HEK293 (cell line): ENCODE results near the gene TBCC.

Experiments used
- EGR2 ChIP-seq: fragments of 450-650 bp; formaldehyde crosslinking; IDR thresholded peaks from 2 replicates; pipeline ENCODE4 v1.5.1; 2016; ENCODE audit warnings: low read depth, missing biosample characterization, missing genetic modification characterization
- HOXA7 ChIP-seq: sonication (generic); formaldehyde crosslinking; IDR thresholded peaks from 2 replicates; pipeline ENCODE4 v1.8.1; 2022; ENCODE audit warnings: missing genetic modification reagents, borderline replicate concordance
- RBAK ChIP-seq: fragments of 450-650 bp; formaldehyde crosslinking; IDR thresholded peaks from 2 replicates; pipeline ENCODE4 v1.5.1; 2016; ENCODE audit warnings: missing biosample characterization, missing genetic modification characterization
- ZBTB17 ChIP-seq: fragments of 450-650 bp; formaldehyde crosslinking; IDR thresholded peaks from 2 replicates; pipeline ENCODE4 v1.5.1; 2016; ENCODE audit warnings: missing biosample characterization, missing genetic modification characterization
- ZBTB8A ChIP-seq: fragments of 450-650 bp; formaldehyde crosslinking; IDR thresholded peaks from 2 replicates; pipeline ENCODE4 v1.5.1; 2016; ENCODE audit warnings: missing biosample characterization, missing genetic modification characterization
- ZFP37 ChIP-seq: fragments of 450-650 bp; formaldehyde crosslinking; IDR thresholded peaks from 2 replicates; pipeline ENCODE4 v1.5.1; 2016; ENCODE audit warnings: missing biosample characterization, missing genetic modification characterization
- ZIC2 ChIP-seq: fragments of 450-650 bp; formaldehyde crosslinking; IDR thresholded peaks from 2 replicates; pipeline ENCODE4 v1.5.1; 2016; ENCODE audit warnings: missing biosample characterization, missing genetic modification characterization
- ZNF146 ChIP-seq: fragments of 450-650 bp; formaldehyde crosslinking; IDR thresholded peaks from 2 replicates; pipeline ENCODE4 v1.5.1; 2016; ENCODE audit warnings: missing biosample characterization, missing genetic modification characterization
- ZNF202 ChIP-seq: fragments of 450-650 bp; formaldehyde crosslinking; IDR thresholded peaks from 2 replicates; pipeline ENCODE4 v1.5.1; 2016; ENCODE audit warnings: missing biosample characterization, missing genetic modification characterization, borderline replicate concordance
- ZNF223 ChIP-seq: fragments of 450-650 bp; formaldehyde crosslinking; IDR thresholded peaks from 2 replicates; pipeline ENCODE4 v1.5.1; 2016; ENCODE audit warnings: missing biosample characterization, missing genetic modification characterization
- ZNF24 ChIP-seq: fragments of 450-650 bp; formaldehyde crosslinking; IDR thresholded peaks from 2 replicates; pipeline ENCODE4 v1.5.1; 2016; ENCODE audit warnings: missing biosample characterization, missing genetic modification characterization
- ZNF266 ChIP-seq: fragments of 450-650 bp; formaldehyde crosslinking; IDR thresholded peaks from 2 replicates; pipeline ENCODE4 v1.5.1; 2016; ENCODE audit warnings: missing biosample characterization, missing genetic modification characterization, low read depth
- ZNF324 ChIP-seq: fragments of 450-650 bp; formaldehyde crosslinking; IDR thresholded peaks from 2 replicates; pipeline ENCODE4 v1.5.1; 2016; ENCODE audit warnings: missing biosample characterization, missing genetic modification characterization
- ZNF341 ChIP-seq: fragments of 450-650 bp; formaldehyde crosslinking; IDR thresholded peaks from 2 replicates; pipeline ENCODE4; 2016; ENCODE audit warnings: low read depth, missing biosample characterization, missing genetic modification characterization
- ZNF48 ChIP-seq: fragments of 450-650 bp; formaldehyde crosslinking; IDR thresholded peaks from 2 replicates; pipeline ENCODE4 v1.5.1; 2016; ENCODE audit warnings: missing biosample characterization, missing genetic modification characterization
- ZNF501 ChIP-seq: fragments of 450-650 bp; formaldehyde crosslinking; IDR thresholded peaks from 2 replicates; pipeline ENCODE4 v1.5.1; 2016; ENCODE audit warnings: missing biosample characterization, missing genetic modification characterization
- ZNF544 ChIP-seq: fragments of 450-650 bp; formaldehyde crosslinking; IDR thresholded peaks from 2 replicates; pipeline ENCODE4 v1.5.0; 2017; ENCODE audit warnings: missing biosample characterization, missing genetic modification characterization
- ZNF610 ChIP-seq: fragments of 450-650 bp; formaldehyde crosslinking; IDR thresholded peaks from 2 replicates; pipeline ENCODE4 v1.5.1; 2016; ENCODE audit warnings: missing biosample characterization, missing genetic modification characterization, borderline replicate concordance
- ZNF76 ChIP-seq: fragments of 450-650 bp; formaldehyde crosslinking; IDR thresholded peaks from 2 replicates; pipeline ENCODE4; 2016; ENCODE audit warnings: low read depth, missing biosample characterization, missing genetic modification characterization, borderline replicate concordance
- ZNF792 ChIP-seq: fragments of 450-650 bp; formaldehyde crosslinking; IDR thresholded peaks from 2 replicates; pipeline ENCODE4 v1.5.1; 2016; ENCODE audit warnings: missing biosample characterization, missing genetic modification characterization
- ZSCAN30 ChIP-seq: fragments of 450-650 bp; IDR thresholded peaks from 2 replicates; pipeline ENCODE4 v1.5.1; 2018; ENCODE audit warnings: missing biosample characterization, mild to moderate bottlenecking, missing genetic modification characterization, moderate library complexity
- TF ChIP-seq, protein P1 (sequence below): fragments of 450-650 bp; formaldehyde crosslinking; IDR thresholded peaks from 2 replicates; pipeline ENCODE4 v1.5.1; 2016; ENCODE audit warnings: missing biosample characterization, missing genetic modification characterization
- TF ChIP-seq, protein P2 (sequence below): fragments of 450-650 bp; formaldehyde crosslinking; IDR thresholded peaks from 2 replicates; pipeline ENCODE4 v1.5.1; 2016; ENCODE audit warnings: missing biosample characterization, missing genetic modification characterization, low read depth
- TF ChIP-seq, protein P3 (sequence below): fragments of 450-650 bp; formaldehyde crosslinking; IDR thresholded peaks from 2 replicates; pipeline ENCODE4 v1.5.1; 2017; ENCODE audit warnings: missing biosample characterization, mild to moderate bottlenecking, missing genetic modification characterization, moderate library complexity
- TF ChIP-seq, protein P4 (sequence below): fragments of 450-650 bp; formaldehyde crosslinking; IDR thresholded peaks from 2 replicates; pipeline ENCODE4 v1.5.1; 2016; ENCODE audit warnings: missing biosample characterization, missing genetic modification characterization
- TF ChIP-seq, protein P5 (sequence below): fragments of 450-650 bp; formaldehyde crosslinking; IDR thresholded peaks from 2 replicates; pipeline ENCODE4 v1.5.1; 2016; ENCODE audit warnings: missing biosample characterization, missing genetic modification characterization, borderline replicate concordance
- TF ChIP-seq, protein P6 (sequence below): fragments of 450-650 bp; formaldehyde crosslinking; IDR thresholded peaks from 2 replicates; pipeline ENCODE4 v1.5.1; 2016; ENCODE audit warnings: missing biosample characterization, missing genetic modification characterization

Gene TBCC

DNA sequence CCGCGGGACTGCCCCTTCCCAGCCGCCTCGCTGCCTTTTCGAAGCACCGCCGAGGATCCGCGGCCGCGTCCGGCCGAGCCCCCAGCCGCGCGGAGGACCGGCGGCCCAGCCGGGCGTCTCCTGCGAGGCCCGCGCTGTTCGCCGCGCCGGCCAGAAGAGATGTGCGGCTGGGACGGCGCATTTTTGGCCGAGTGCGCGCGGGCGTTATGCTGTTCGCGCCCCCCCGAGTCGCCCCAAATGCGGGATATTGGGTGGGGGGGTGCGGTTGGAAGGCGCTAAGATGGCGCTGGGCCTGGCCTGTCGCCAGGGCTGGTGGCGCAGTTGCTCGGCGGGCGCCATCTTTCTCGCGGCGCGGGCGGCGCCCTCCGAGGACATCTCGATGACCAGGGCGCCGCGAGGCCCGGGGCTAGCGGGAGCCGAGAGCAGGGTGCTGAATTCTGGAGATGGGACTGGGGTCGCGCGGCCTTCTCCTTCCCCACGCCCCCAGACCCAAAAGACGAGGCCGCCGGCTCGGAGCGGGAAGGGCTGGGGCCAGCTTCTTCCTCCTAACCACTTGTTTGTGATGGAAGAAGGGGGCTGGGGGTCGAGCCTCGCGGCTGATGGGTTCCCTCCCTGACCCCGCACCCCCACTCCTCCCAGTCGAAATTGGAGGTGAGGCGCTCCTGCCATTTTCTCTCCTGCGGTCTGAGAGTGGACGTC is 37.4 kb upstream of the TBCC start (continued):
- TF ChIP-seq, protein P1, sequence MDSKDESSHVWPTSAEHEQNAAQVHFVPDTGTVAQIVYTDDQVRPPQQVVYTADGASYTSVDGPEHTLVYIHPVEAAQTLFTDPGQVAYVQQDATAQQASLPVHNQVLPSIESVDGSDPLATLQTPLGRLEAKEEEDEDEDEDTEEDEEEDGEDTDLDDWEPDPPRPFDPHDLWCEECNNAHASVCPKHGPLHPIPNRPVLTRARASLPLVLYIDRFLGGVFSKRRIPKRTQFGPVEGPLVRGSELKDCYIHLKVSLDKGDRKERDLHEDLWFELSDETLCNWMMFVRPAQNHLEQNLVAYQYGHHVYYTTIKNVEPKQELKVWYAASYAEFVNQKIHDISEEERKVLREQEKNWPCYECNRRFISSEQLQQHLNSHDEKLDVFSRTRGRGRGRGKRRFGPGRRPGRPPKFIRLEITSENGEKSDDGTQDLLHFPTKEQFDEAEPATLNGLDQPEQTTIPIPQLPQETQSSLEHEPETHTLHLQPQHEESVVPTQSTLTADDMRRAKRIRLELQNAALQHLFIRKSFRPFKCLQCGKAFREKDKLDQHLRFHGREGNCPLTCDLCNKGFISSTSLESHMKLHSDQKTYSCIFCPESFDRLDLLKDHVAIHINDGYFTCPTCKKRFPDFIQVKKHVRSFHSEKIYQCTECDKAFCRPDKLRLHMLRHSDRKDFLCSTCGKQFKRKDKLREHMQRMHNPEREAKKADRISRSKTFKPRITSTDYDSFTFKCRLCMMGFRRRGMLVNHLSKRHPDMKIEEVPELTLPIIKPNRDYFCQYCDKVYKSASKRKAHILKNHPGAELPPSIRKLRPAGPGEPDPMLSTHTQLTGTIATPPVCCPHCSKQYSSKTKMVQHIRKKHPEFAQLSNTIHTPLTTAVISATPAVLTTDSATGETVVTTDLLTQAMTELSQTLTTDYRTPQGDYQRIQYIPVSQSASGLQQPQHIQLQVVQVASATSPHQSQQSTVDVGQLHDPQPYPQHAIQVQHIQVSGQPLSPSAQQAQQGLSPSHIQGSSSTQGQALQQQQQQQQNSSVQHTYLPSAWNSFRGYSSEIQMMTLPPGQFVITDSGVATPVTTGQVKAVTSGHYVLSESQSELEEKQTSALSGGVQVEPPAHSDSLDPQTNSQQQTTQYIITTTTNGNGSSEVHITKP (tag by site-specific recombination), result peak; percentile 40; the same call in 1 of the 2 replicates
- TF ChIP-seq ZNF266 (tag by site-specific recombination) (no peak), ZBTB8A (peak; percentile 96), ZSCAN30 (peak; percentile 72; the same call in 1 of the 2 replicates), ZNF610 (tag by site-specific recombination) (no peak), ZNF48 (no peak), HOXA7 (CRISPR knock-in tag) (no peak), RBAK (tag by site-specific recombination) (no peak), ZNF544 (no peak), ZIC2 (tag by site-specific recombination) (peak; percentile 18; the same call in 1 of the 2 replicates), ZNF76 (tag by site-specific recombination) (peak; percentile 40; the same call in 1 of the 2 replicates), ZFP37 (tag by site-specific recombination) (peak; percentile 87), ZNF501 (tag by site-specific recombination) (peak; percentile 87), ZNF324 (tag by site-specific recombination) (0 out of 2 replicates have a peak, but pooled peaks have one; percentile 41), ZNF202 (tag by site-specific recombination) (no peak), ZNF146 (no peak), ZNF24 (tag by site-specific recombination) (0 out of 2 replicates have a peak, but pooled peaks have one; percentile 53), ZBTB17 (tag by site-specific recombination) (no peak), ZNF792 (tag by site-specific recombination) (no peak), ZNF223 (no peak), ZNF341 (tag by site-specific recombination) (peak; percentile 21; the same call in 1 of the 2 replicates), EGR2 (tag by site-specific recombination) (peak; percentile 26; the same call in 1 of the 2 replicates)
- TF ChIP-seq, protein P2, sequence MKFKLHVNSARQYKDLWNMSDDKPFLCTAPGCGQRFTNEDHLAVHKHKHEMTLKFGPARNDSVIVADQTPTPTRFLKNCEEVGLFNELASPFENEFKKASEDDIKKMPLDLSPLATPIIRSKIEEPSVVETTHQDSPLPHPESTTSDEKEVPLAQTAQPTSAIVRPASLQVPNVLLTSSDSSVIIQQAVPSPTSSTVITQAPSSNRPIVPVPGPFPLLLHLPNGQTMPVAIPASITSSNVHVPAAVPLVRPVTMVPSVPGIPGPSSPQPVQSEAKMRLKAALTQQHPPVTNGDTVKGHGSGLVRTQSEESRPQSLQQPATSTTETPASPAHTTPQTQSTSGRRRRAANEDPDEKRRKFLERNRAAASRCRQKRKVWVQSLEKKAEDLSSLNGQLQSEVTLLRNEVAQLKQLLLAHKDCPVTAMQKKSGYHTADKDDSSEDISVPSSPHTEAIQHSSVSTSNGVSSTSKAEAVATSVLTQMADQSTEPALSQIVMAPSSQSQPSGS, result no peak
- TF ChIP-seq, protein P3, sequence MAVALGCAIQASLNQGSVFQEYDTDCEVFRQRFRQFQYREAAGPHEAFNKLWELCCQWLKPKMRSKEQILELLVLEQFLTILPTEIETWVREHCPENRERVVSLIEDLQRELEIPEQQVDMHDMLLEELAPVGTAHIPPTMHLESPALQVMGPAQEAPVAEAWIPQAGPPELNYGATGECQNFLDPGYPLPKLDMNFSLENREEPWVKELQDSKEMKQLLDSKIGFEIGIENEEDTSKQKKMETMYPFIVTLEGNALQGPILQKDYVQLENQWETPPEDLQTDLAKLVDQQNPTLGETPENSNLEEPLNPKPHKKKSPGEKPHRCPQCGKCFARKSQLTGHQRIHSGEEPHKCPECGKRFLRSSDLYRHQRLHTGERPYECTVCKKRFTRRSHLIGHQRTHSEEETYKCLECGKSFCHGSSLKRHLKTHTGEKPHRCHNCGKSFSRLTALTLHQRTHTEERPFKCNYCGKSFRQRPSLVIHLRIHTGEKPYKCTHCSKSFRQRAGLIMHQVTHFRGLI (tag by site-specific recombination), result peak; percentile 81
- TF ChIP-seq, protein P4, sequence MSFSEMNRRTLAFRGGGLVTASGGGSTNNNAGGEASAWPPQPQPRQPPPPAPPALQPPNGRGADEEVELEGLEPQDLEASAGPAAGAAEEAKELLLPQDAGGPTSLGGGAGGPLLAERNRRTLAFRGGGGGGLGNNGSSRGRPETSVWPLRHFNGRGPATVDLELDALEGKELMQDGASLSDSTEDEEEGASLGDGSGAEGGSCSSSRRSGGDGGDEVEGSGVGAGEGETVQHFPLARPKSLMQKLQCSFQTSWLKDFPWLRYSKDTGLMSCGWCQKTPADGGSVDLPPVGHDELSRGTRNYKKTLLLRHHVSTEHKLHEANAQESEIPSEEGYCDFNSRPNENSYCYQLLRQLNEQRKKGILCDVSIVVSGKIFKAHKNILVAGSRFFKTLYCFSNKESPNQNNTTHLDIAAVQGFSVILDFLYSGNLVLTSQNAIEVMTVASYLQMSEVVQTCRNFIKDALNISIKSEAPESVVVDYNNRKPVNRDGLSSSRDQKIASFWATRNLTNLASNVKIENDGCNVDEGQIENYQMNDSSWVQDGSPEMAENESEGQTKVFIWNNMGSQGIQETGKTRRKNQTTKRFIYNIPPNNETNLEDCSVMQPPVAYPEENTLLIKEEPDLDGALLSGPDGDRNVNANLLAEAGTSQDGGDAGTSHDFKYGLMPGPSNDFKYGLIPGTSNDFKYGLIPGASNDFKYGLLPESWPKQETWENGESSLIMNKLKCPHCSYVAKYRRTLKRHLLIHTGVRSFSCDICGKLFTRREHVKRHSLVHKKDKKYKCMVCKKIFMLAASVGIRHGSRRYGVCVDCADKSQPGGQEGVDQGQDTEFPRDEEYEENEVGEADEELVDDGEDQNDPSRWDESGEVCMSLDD, result peak; percentile 98
- TF ChIP-seq, protein P5, sequence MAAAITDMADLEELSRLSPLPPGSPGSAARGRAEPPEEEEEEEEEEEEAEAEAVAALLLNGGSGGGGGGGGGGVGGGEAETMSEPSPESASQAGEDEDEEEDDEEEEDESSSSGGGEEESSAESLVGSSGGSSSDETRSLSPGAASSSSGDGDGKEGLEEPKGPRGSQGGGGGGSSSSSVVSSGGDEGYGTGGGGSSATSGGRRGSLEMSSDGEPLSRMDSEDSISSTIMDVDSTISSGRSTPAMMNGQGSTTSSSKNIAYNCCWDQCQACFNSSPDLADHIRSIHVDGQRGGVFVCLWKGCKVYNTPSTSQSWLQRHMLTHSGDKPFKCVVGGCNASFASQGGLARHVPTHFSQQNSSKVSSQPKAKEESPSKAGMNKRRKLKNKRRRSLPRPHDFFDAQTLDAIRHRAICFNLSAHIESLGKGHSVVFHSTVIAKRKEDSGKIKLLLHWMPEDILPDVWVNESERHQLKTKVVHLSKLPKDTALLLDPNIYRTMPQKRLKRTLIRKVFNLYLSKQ, result no peak
- TF ChIP-seq, protein P6, sequence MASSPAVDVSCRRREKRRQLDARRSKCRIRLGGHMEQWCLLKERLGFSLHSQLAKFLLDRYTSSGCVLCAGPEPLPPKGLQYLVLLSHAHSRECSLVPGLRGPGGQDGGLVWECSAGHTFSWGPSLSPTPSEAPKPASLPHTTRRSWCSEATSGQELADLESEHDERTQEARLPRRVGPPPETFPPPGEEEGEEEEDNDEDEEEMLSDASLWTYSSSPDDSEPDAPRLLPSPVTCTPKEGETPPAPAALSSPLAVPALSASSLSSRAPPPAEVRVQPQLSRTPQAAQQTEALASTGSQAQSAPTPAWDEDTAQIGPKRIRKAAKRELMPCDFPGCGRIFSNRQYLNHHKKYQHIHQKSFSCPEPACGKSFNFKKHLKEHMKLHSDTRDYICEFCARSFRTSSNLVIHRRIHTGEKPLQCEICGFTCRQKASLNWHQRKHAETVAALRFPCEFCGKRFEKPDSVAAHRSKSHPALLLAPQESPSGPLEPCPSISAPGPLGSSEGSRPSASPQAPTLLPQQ (tag by site-specific recombination), result peak; percentile 75
